ENCODE measurements around the gene PHLDB2.
"Not testable (repeated sequence)": the region's sequence is repeated elsewhere in the genome, so short reads cannot be mapped to it uniquely, and the experiment has no call there.

PHLDB2 gene

DNA sequence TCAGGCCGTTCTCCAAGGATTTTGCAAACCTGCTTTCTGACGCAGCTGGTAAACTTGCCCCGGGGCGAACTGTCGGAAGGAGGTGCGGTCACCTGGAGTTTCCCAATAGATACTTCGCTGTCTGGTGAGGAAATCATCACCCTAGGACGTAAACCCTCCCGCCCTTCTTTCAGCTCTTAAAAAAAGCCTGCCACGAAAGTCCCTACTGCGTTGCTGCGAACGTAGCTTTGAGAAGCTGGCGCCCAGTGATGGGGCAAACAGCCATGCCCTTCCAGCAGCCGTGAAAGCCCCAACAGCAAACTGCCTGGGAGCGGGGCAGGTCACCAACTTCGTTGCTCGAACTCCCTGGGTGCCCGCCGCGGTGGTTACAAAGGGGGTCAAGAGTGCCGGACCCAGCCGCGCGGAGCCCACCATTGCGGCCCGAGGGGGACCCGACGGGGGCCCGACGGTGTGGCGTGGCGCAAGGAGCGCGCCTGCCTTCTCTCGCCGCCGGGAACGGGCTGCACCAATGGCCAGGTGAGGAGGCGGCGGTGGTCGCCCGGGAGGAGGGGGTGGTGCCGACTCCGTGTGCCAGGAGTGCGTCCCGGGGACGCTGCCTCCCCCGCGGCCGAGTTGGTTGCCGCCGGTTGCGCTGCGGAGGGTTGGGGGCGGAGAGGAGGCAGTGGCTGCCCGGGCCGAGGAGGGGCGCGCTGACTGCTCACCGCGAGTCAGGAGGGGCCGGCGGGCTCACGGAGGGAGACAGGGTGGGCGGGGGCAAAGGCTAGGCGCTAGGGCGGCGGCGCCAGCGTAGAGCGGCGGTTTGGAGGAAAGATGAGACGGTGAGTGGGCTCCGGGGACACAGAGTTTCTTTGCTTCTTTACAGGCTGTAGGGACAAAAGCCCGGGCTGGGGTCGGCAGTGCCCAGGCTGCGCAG lies at the start of gene PHLDB2:
Gene PHLDB2 (plus strand): TSS at position 205 of the 913 bp plus-strand sequence. CDS start 24,813 bp downstream, outside the sequence.
- Histone ChIP-seq H3K9ac (ENCODE audit: low read depth in 1 of 2, low read length in 2 of 2) (peak within 1 kb of the TSS; percentile 67 to 73), H3K27me3 (ENCODE audit: control insufficient read depth in 1 of 2, insufficient read depth in 2 of 2, low read length in 2 of 2) (no peaks in the 10 kb centered on the region), H3K36me3 (ENCODE audit: control insufficient read depth in 1 of 2, insufficient read depth in 2 of 2, low read length in 2 of 2) (no peaks in the 10 kb centered on the region), H3K9me3 (ENCODE audit: control insufficient read depth in 1 of 2, low read length in 2 of 2) (no peaks in the 10 kb centered on the region), H3K27ac (ENCODE audit: low read depth, low read length) (peak within 1 kb of the TSS; percentile 74), H3K4me1 (ENCODE audit: control insufficient read depth in 1 of 2, insufficient read depth in 2 of 2, low read length in 2 of 2) (peaks cover 14 to 30% of the 10 kb centered on the region in 2 donors), H3K4me3 (ENCODE audit: low read depth in 1 of 2, low read length in 2 of 2) (peak within 1 kb of the TSS; percentile 78 to 92)

DNA sequence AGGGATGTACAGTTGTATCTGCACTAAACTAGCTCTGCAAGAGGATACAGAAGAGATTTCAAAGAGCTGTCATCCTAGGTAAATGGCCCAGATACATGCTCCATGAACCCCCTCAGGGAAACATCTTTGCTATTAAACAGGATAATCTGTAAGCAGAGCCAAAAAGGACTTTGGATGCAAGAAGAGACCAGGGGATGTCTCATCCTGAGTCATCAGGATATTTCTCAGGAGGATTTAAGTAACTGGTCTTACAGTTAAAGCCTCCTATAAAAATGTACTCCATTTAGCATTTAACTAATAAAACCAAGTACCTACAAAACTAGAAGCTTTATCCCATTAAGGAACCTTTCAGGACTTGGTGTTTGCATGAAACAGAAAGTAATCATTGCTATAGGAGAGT lies 48.2 kb upstream of the PHLDB2 start:
- no peak overlapping the region for H3K4me3 ChIP-seq (ENCODE audit: low read depth in 1 of 2, low read length in 2 of 2)
- peaks cover 0 to 26% of the 10 kb centered on the region in 2 donors for H3K4me1 ChIP-seq (ENCODE audit: control insufficient read depth in 1 of 2, insufficient read depth in 2 of 2, low read length in 2 of 2)
- no peaks in the 10 kb centered on the region for H3K36me3 ChIP-seq (ENCODE audit: control insufficient read depth in 1 of 2, insufficient read depth in 2 of 2, low read length in 2 of 2)
- H3K9ac ChIP-seq (ENCODE audit: low read depth in 1 of 2, low read length in 2 of 2): no peak overlapping the region
- peaks cover 0 to 2% of the 10 kb centered on the region in 2 donors for H3K9me3 ChIP-seq (ENCODE audit: control insufficient read depth in 1 of 2, low read length in 2 of 2)
- no peak overlapping the region for H3K27ac ChIP-seq (ENCODE audit: low read depth, low read length)
- no peaks in the 10 kb centered on the region for H3K27me3 ChIP-seq (ENCODE audit: control insufficient read depth in 1 of 2, insufficient read depth in 2 of 2, low read length in 2 of 2)

GRCh38 chr3:111811811-111812210 lies 47.3 kb upstream of the PHLDB2 start:
- no peaks in the 10 kb centered on the region for H3K36me3 ChIP-seq (ENCODE audit: control insufficient read depth in 1 of 2, insufficient read depth in 2 of 2, low read length in 2 of 2)

GRCh38 chr3:111812701-111813100 lies 46.4 kb upstream of the PHLDB2 start:
- Histone ChIP-seq H3K9me3 (ENCODE audit: control insufficient read depth in 1 of 2, low read length in 2 of 2) (peaks cover 0 to 2% of the 10 kb centered on the region in 2 donors), H3K36me3 (ENCODE audit: control insufficient read depth in 1 of 2, insufficient read depth in 2 of 2, low read length in 2 of 2) (no peaks in the 10 kb centered on the region), H3K4me3 (ENCODE audit: low read depth in 1 of 2, low read length in 2 of 2) (no peak overlapping the region), H3K27ac (ENCODE audit: low read depth, low read length) (no peak overlapping the region), H3K27me3 (ENCODE audit: control insufficient read depth in 1 of 2, insufficient read depth in 2 of 2, low read length in 2 of 2) (no peaks in the 10 kb centered on the region), H3K9ac (ENCODE audit: low read depth in 1 of 2, low read length in 2 of 2) (no peak overlapping the region), H3K4me1 (ENCODE audit: control insufficient read depth in 1 of 2, insufficient read depth in 2 of 2, low read length in 2 of 2) (peaks cover 0 to 26% of the 10 kb centered on the region in 2 donors)

More at GRCh38 chr3:111811811-111812210, 47.3 kb upstream of the PHLDB2 start:
- no peak overlapping the region for H3K4me3 ChIP-seq (ENCODE audit: low read depth in 1 of 2, low read length in 2 of 2)
- H3K9me3 ChIP-seq (ENCODE audit: control insufficient read depth in 1 of 2, low read length in 2 of 2): peaks cover 0 to 2% of the 10 kb centered on the region in 2 donors
- no peak overlapping the region for H3K27ac ChIP-seq (ENCODE audit: low read depth, low read length)
- no peaks in the 10 kb centered on the region for H3K27me3 ChIP-seq (ENCODE audit: control insufficient read depth in 1 of 2, insufficient read depth in 2 of 2, low read length in 2 of 2)
- peaks cover 0 to 26% of the 10 kb centered on the region in 2 donors for H3K4me1 ChIP-seq (ENCODE audit: control insufficient read depth in 1 of 2, insufficient read depth in 2 of 2, low read length in 2 of 2)
- H3K9ac ChIP-seq (ENCODE audit: low read depth in 1 of 2, low read length in 2 of 2): no peak overlapping the region

- Histone ChIP-seq H3K27me3 (ENCODE audit: control insufficient read depth in 1 of 2, insufficient read depth in 2 of 2, low read length in 2 of 2) (no peaks in the 10 kb centered on the region), H3K36me3 (ENCODE audit: control insufficient read depth in 1 of 2, insufficient read depth in 2 of 2, low read length in 2 of 2) (no peaks in the 10 kb centered on the region)
Observed at GRCh38 chr3:111813441-111813840, 45.6 kb upstream of the PHLDB2 start.

DNA sequence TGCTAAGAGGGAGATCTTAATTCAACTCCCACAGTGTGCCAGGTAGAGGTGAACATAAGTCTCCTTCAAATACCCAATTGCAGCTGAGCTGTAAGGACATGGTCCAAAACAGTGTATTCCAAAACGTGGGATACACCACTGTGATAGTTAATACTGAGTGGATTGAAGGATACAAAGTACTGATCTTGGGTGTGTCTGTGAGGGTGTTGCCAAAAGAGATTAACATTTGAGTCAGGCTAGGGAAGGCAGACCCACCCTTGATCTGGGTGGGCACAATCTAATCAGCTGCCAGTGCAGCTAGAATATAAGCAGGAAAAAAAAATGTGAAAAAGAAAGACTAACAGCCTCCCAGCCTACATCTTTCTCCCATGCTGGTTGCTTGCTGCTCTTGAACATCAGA lies 45.1 kb upstream of the PHLDB2 start:
- Histone ChIP-seq H3K27ac (ENCODE audit: low read depth, low read length) (no peak overlapping the region), H3K9me3 (ENCODE audit: control insufficient read depth in 1 of 2, low read length in 2 of 2) (peaks cover 0 to 2% of the 10 kb centered on the region in 2 donors), H3K36me3 (ENCODE audit: control insufficient read depth in 1 of 2, insufficient read depth in 2 of 2, low read length in 2 of 2) (no peaks in the 10 kb centered on the region), H3K9ac (ENCODE audit: low read depth in 1 of 2, low read length in 2 of 2) (no peak overlapping the region), H3K4me3 (ENCODE audit: low read depth in 1 of 2, low read length in 2 of 2) (no peak overlapping the region), H3K4me1 (ENCODE audit: control insufficient read depth in 1 of 2, insufficient read depth in 2 of 2, low read length in 2 of 2) (peaks cover 0 to 19% of the 10 kb centered on the region in 2 donors), H3K27me3 (ENCODE audit: control insufficient read depth in 1 of 2, insufficient read depth in 2 of 2, low read length in 2 of 2) (no peaks in the 10 kb centered on the region)

More at GRCh38 chr3:111813441-111813840, 45.6 kb upstream of the PHLDB2 start:
- H3K9me3 ChIP-seq (ENCODE audit: control insufficient read depth in 1 of 2, low read length in 2 of 2): peaks cover 0 to 2% of the 10 kb centered on the region in 2 donors
- H3K4me3 ChIP-seq (ENCODE audit: low read depth in 1 of 2, low read length in 2 of 2): no peak overlapping the region
- no peak overlapping the region for H3K9ac ChIP-seq (ENCODE audit: low read depth in 1 of 2, low read length in 2 of 2)
- H3K27ac ChIP-seq (ENCODE audit: low read depth, low read length): no peak overlapping the region
- peaks cover 0 to 22% of the 10 kb centered on the region in 2 donors for H3K4me1 ChIP-seq (ENCODE audit: control insufficient read depth in 1 of 2, insufficient read depth in 2 of 2, low read length in 2 of 2)

DNA sequence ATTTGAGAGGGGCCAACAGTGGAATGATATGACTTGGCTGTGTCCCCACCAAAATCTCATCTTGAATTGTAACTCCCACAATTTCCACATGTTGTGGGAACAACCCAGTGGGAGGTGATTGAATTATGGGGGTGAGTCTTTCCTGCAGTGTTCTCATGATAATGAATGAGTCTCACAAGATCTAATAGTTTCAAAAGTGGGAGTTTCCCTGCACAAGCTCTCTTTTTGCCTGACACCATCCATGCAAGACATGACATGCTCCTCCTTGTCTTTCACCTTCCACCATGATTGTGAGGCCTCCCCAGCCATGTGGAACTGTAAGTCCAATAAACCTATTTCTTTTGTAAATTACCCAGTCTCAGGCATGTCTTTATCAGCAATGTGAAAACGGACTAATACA lies 42.3 kb upstream of the PHLDB2 start:
- H3K36me3 ChIP-seq (ENCODE audit: control insufficient read depth in 1 of 2, insufficient read depth in 2 of 2, low read length in 2 of 2); H3K4me1 ChIP-seq (ENCODE audit: control insufficient read depth in 1 of 2, insufficient read depth in 2 of 2, low read length in 2 of 2); H3K27ac ChIP-seq (ENCODE audit: low read depth, low read length); H3K27me3 ChIP-seq (ENCODE audit: control insufficient read depth in 1 of 2, insufficient read depth in 2 of 2, low read length in 2 of 2); H3K9ac ChIP-seq (ENCODE audit: low read depth in 1 of 2, low read length in 2 of 2); H3K9me3 ChIP-seq (ENCODE audit: control insufficient read depth in 1 of 2, low read length in 2 of 2); H3K4me3 ChIP-seq (ENCODE audit: low read depth in 1 of 2, low read length in 2 of 2): not testable (repeated sequence)

GRCh38 chr3:111819927-111820326 lies 39.1 kb upstream of the PHLDB2 start:
- Histone ChIP-seq H3K4me3 (ENCODE audit: low read depth in 1 of 2, low read length in 2 of 2) (no peak overlapping the region), H3K9ac (ENCODE audit: low read depth in 1 of 2, low read length in 2 of 2) (no peak overlapping the region), H3K27ac (ENCODE audit: low read depth, low read length) (no peak overlapping the region), H3K36me3 (ENCODE audit: control insufficient read depth in 1 of 2, insufficient read depth in 2 of 2, low read length in 2 of 2) (no peaks in the 10 kb centered on the region), H3K9me3 (ENCODE audit: control insufficient read depth in 1 of 2, low read length in 2 of 2) (peaks cover 2 to 8% of the 10 kb centered on the region in 2 donors), H3K4me1 (ENCODE audit: control insufficient read depth in 1 of 2, insufficient read depth in 2 of 2, low read length in 2 of 2) (no peaks in the 10 kb centered on the region), H3K27me3 (ENCODE audit: control insufficient read depth in 1 of 2, insufficient read depth in 2 of 2, low read length in 2 of 2) (no peaks in the 10 kb centered on the region)

- Histone ChIP-seq H3K36me3 (ENCODE audit: control insufficient read depth in 1 of 2, insufficient read depth in 2 of 2, low read length in 2 of 2) (no peaks in the 10 kb centered on the region), H3K27me3 (ENCODE audit: control insufficient read depth in 1 of 2, insufficient read depth in 2 of 2, low read length in 2 of 2) (no peaks in the 10 kb centered on the region), H3K9me3 (ENCODE audit: control insufficient read depth in 1 of 2, low read length in 2 of 2) (peaks cover 2 to 8% of the 10 kb centered on the region in 2 donors), H3K4me3 (ENCODE audit: low read depth in 1 of 2, low read length in 2 of 2) (no peak overlapping the region), H3K4me1 (ENCODE audit: control insufficient read depth in 1 of 2, insufficient read depth in 2 of 2, low read length in 2 of 2) (no peaks in the 10 kb centered on the region), H3K27ac (ENCODE audit: low read depth, low read length) (no peak overlapping the region), H3K9ac (ENCODE audit: low read depth in 1 of 2, low read length in 2 of 2) (no peak overlapping the region)
Observed at GRCh38 chr3:111820651-111821050, 38.4 kb upstream of the PHLDB2 start.

DNA sequence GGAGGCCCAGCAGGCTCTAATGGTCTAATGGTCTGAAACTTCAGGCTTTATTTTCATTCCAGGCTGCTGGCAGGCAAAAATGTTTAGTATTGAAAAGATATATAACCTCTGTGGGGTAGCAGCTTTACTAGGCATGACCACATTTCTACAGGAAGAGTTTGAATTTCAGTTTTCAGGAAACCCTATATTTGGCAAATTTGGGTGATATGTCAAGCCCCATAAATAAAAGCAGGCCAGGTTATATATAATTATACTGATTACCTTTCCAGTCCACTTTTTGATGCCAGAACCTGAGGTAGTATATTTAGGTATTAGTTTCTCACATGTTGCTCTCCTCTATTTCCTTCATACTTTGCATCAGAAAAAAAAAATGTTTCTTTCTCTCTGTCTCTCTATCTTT lies 37.2 kb upstream of the PHLDB2 start:
- Histone ChIP-seq H3K9me3 (ENCODE audit: control insufficient read depth in 1 of 2, low read length in 2 of 2) (peaks cover 0 to 8% of the 10 kb centered on the region in 2 donors), H3K36me3 (ENCODE audit: control insufficient read depth in 1 of 2, insufficient read depth in 2 of 2, low read length in 2 of 2) (no peaks in the 10 kb centered on the region), H3K27me3 (ENCODE audit: control insufficient read depth in 1 of 2, insufficient read depth in 2 of 2, low read length in 2 of 2) (no peaks in the 10 kb centered on the region), H3K27ac (ENCODE audit: low read depth, low read length) (no peak overlapping the region), H3K4me3 (ENCODE audit: low read depth in 1 of 2, low read length in 2 of 2) (no peak overlapping the region), H3K9ac (ENCODE audit: low read depth in 1 of 2, low read length in 2 of 2) (no peak overlapping the region), H3K4me1 (ENCODE audit: control insufficient read depth in 1 of 2, insufficient read depth in 2 of 2, low read length in 2 of 2) (no peaks in the 10 kb centered on the region)
